Activated T-helper 2 cell treated with anti-CD3 and anti-CD28 coated beads, Interferon-gamma antibody, Interleukin-2, Interleukin-4, amounts not matched to agents 10 μg/mL and 5 μg/mL and 100 μg/mL, durations not matched to agents 14 hours and 24 hours and 36 hours (primary cell): ENCODE measurements around the gene UBN1. TPM values are rescaled to one million over a fixed set of nuclear protein-coding genes. Genes with fewer than 3 reads are reported as not detected.

Source experiments
- DNase-seq: peaks from one replicate; pipeline ENCODE4 v3.0.0; 2021; ENCODE audit warnings: low spot score
- H3K27ac Mint-ChIP-seq: one replicate; pipeline ENCODE4 v1.8.0; 2021; ENCODE audit warnings: mixed read lengths
- H3K27me3 Mint-ChIP-seq: one replicate; pipeline ENCODE4 v1.8.0; 2021; ENCODE audit warnings: low read depth, mixed read lengths
- H3K36me3 Mint-ChIP-seq: one replicate; pipeline ENCODE4 v1.8.0; 2021; ENCODE audit warnings: low read depth, mixed read lengths
- H3K4me1 Mint-ChIP-seq: one replicate; pipeline ENCODE4 v1.8.0; 2021; ENCODE audit warnings: low read depth, mixed read lengths
- H3K4me3 Mint-ChIP-seq: one replicate; pipeline ENCODE4 v1.8.0; 2021; ENCODE audit warnings: low read depth, mild to moderate bottlenecking, moderate library complexity, mixed read lengths
- H3K9me3 Mint-ChIP-seq: one replicate; pipeline ENCODE4 v1.8.0; 2021; ENCODE audit warnings: mixed read lengths
- intact Hi-C: fragments of 100-400 bp; cut with micrococcal nuclease; formaldehyde crosslinking; loops from one replicate; pipeline ENCODE4 v1.15.1; 2023
- total RNA-seq: library from RNA; stranded (reverse); gene quantifications from 2 replicates; pipeline ENCODE4 v1.2.3, GENCODE V29; 2022

UBN1 gene
- 33.8 and 34.2 TPM in 2 replicates for total RNA-seq

- Mint-ChIP-seq H3K4me1 (peaks cover 49% of the 10 kb centered on the region), H3K27me3 (no peaks in the 10 kb centered on the region), H3K4me3 (peak within 1 kb of the TSS; percentile 87), H3K9me3 (no peaks in the 10 kb centered on the region), H3K36me3 (peaks cover 47% of the 10 kb centered on the region), H3K27ac (peak within 1 kb of the TSS; percentile 80)
- DNase-seq, result peak; percentile 99
- intact Hi-C loops, result loop anchor here (1.0 to 10.0 kb wide), 6 partner anchors 44 to 248 kb away; partner anchors contain the start of genes ANKS3, DNAAF8, EEF2KMT and NUDT16L1
These were observed at the start of gene UBN1, which contains the start of gene GLYR1 for GRCh38 chr16:4846901-4847773. Gene UBN1, plus strand, starts transcription at chr16:4847481. Its CDS starts 5,437 bp downstream, at chr16:4852918. Gene GLYR1, minus strand, starts transcription at chr16:4847288. Its CDS starts 23 bp downstream, at chr16:4847265.

- no peak for DNase-seq
- Mint-ChIP-seq H3K4me3 (no peak overlapping the region), H3K27me3 (no peaks in the 10 kb centered on the region), H3K9me3 (no peaks in the 10 kb centered on the region), H3K4me1 (no peaks in the 10 kb centered on the region), H3K27ac (no peak overlapping the region), H3K36me3 (no peaks in the 10 kb centered on the region)
- intact Hi-C loops, result no loop called here
These were observed 49.5 kb upstream of the UBN1 start for GRCh38 chr16:4797805-4798252.

GRCh38 chr16:4798456-4798855 lies 48.8 kb upstream of the UBN1 start:
- intact Hi-C loops, result no loop called here

DNA sequence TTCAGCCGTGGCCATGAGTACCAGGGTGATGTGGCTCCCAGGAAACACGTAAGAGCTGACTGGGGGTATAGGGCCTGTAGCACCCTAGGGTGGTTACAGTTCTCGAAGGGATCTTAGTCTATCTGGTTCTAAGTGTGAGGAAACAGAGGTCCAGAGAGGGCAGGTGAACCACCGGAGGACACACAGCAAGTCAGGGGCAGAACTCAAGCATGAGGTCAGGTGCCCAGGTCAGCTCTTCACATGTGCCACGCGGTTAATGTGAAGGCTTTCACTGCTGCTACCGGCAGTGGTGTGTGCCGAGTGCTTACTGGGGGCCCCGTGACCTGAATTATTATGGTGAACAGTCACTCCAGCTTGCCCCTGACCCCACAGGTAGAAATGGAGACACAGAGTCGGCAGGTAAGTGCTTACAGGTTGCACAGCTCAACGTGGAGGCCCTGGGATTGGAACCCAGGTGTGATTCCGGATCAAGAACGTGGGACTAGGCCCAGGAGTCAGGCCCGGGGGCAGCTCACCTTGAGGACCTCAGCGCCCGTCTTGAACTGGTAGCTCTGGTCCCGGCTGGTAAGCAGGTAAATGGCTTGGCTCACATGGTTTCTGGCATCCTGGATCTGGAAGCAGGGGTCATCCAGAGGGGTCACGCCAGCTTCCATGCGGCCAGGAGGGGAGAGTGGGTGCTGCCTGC lies 48.0 kb upstream of the UBN1 start:
- intact Hi-C loops, result no loop called here
- H3K9me3 Mint-ChIP-seq, result no peaks in the 10 kb centered on the region
- H3K36me3 Mint-ChIP-seq, result peaks cover 6% of the 10 kb centered on the region
- no peaks in the 10 kb centered on the region for H3K27me3 Mint-ChIP-seq
- H3K27ac Mint-ChIP-seq, result no peak overlapping the region
- no peak overlapping the region for H3K4me3 Mint-ChIP-seq
- H3K4me1 Mint-ChIP-seq, result peaks cover 5% of the 10 kb centered on the region
- DNase-seq, result no peak

More at GRCh38 chr16:4798456-4798855, 48.8 kb upstream of the UBN1 start:
- H3K4me1 Mint-ChIP-seq, result peaks cover 4% of the 10 kb centered on the region
- no peak for DNase-seq
- no peaks in the 10 kb centered on the region for H3K36me3 Mint-ChIP-seq
- no peak overlapping the region for H3K27ac Mint-ChIP-seq
- no peaks in the 10 kb centered on the region for H3K9me3 Mint-ChIP-seq
- no peaks in the 10 kb centered on the region for H3K27me3 Mint-ChIP-seq
- H3K4me3 Mint-ChIP-seq, result no peak overlapping the region

GRCh38 chr16:4800290-4801041 lies 46.8 kb upstream of the UBN1 start:
- no peaks in the 10 kb centered on the region for H3K27me3 Mint-ChIP-seq
- no peak overlapping the region for H3K27ac Mint-ChIP-seq
- peaks cover 5% of the 10 kb centered on the region for H3K4me1 Mint-ChIP-seq
- peaks cover 16% of the 10 kb centered on the region for H3K36me3 Mint-ChIP-seq
- intact Hi-C loops, result no loop called here
- H3K4me3 Mint-ChIP-seq, result peak overlapping the region; percentile 48
- DNase-seq, result no peak
- H3K9me3 Mint-ChIP-seq, result no peaks in the 10 kb centered on the region

- peaks cover 5% of the 10 kb centered on the region for H3K4me1 Mint-ChIP-seq
- H3K27ac Mint-ChIP-seq, result no peak overlapping the region
- peak overlapping the region; percentile 81 for H3K4me3 Mint-ChIP-seq
- H3K9me3 Mint-ChIP-seq, result no peaks in the 10 kb centered on the region
- peaks cover 16% of the 10 kb centered on the region for H3K36me3 Mint-ChIP-seq
- no peak for DNase-seq
- H3K27me3 Mint-ChIP-seq, result no peaks in the 10 kb centered on the region
- intact Hi-C loops, result no loop called here
These were observed 46.0 kb upstream of the UBN1 start for GRCh38 chr16:4801051-4801961.

DNA sequence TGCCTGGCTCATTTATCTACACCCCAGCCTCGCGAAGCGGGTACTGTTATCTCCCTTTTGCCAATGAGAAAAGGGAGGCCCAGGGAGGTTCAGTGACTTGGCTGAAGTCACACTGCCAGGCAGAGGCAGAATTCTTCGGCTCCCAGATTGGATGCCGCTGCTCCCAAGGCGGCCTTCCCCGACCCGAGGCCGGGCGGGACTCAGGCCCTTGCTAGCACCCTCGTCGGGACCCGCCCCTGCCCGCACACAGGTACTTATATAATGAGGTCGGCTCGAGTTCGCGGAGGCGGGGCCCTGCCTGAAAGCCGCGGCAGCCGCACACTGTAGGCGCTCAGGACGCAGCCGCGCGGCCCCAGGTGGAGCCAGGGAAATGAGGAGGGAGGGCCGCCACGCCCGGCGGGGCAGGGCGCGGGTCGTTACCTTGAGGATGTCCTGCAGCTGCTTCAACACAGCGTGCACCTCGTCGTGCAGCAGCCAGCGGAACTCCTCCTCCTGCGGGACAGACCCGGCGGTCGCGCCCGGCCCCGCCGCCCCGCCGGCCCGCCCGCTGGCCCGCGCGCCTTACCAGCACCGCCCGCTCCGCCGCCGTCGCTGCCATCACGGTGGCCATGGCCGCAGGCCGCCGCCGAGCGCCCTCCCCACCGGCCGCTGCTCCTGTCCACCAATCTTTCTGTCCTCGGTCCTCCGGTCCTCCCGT lies 45.2 kb upstream of the UBN1 start, which contains the start of gene ROGDI:
Gene ROGDI, minus strand, starts transcription at position 672 of the 697 bp plus-strand sequence. Its CDS starts 62 bp downstream, at position 610.
- peak; percentile 82 for DNase-seq
- Mint-ChIP-seq H3K4me3 (peak within 1 kb of the TSS; percentile 81), H3K9me3 (no peaks in the 10 kb centered on the region), H3K36me3 (peaks cover 16% of the 10 kb centered on the region), H3K27me3 (no peaks in the 10 kb centered on the region), H3K27ac (peak within 1 kb of the TSS; percentile 38), H3K4me1 (peaks cover 5% of the 10 kb centered on the region)
- intact Hi-C loops, result loop anchor here (1.0 to 2.0 kb wide), 3 partner anchors 35 to 67 kb away; partner anchors contain the start of genes ANKS3, DNAAF8, GLYR1 and UBN1

DNA sequence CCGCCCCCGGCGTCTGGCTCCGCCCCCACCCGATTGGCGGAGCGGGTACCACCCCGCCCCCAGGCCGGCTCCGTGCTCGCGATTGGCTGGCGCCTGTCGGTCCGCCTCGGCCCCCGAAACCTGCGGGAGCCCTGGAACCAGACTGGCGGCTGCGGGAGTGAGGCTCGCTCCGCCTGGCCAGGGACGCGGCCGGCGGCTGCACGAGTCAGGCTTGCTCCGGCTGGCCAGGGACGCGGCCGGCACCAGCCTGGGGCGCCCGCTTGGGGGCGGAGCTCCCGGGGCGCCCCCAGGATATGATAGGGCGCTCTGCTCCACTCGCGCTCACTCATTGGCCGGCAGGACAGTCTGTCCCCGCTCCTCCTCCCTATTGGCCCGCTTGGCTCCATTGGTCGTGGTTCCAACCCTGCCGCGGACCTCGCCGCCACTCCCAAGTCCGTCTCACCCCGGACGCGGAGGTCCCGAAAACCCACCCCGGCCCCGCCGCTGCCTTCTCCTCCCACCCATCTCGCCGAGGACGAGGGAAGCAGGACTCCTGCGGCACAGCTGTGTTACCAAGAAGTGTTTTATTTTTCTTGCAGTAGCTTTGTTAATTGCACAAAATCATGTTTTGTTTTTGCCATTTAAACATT lies 44.5 kb upstream of the UBN1 start:
- Mint-ChIP-seq H3K27ac (peak overlapping the region; percentile 38), H3K4me3 (peak overlapping the region; percentile 81), H3K27me3 (no peaks in the 10 kb centered on the region), H3K36me3 (peaks cover 23% of the 10 kb centered on the region), H3K9me3 (no peaks in the 10 kb centered on the region), H3K4me1 (peaks cover 5% of the 10 kb centered on the region)
- intact Hi-C loops, result loop anchor here (1.0 to 2.0 kb wide), 3 partner anchors 35 to 68 kb away; partner anchors contain the start of genes ANKS3, DNAAF8, GLYR1 and UBN1
- peak; percentile 88 for DNase-seq

GRCh38 chr16:4803401-4803844 lies 43.9 kb upstream of the UBN1 start:
- intact Hi-C loops, result loop anchor here (2.0 kb wide), 2 partner anchors 43 to 69 kb away; partner anchors contain the start of genes ANKS3, DNAAF8, GLYR1 and UBN1

GRCh38 chr16:4803898-4804762 lies 43.2 kb upstream of the UBN1 start:
- H3K9me3 Mint-ChIP-seq, result no peaks in the 10 kb centered on the region
- H3K27ac Mint-ChIP-seq, result no peak overlapping the region
- intact Hi-C loops, result loop anchor here (2.0 kb wide), 2 partner anchors 43 to 69 kb away; partner anchors contain the start of genes ANKS3, DNAAF8, GLYR1 and UBN1
- H3K36me3 Mint-ChIP-seq, result peaks cover 28% of the 10 kb centered on the region
- H3K4me3 Mint-ChIP-seq, result peak overlapping the region; percentile 63
- H3K27me3 Mint-ChIP-seq, result no peaks in the 10 kb centered on the region
- H3K4me1 Mint-ChIP-seq, result peaks cover 5% of the 10 kb centered on the region
- no peak for DNase-seq

More at GRCh38 chr16:4803401-4803844, 43.9 kb upstream of the UBN1 start:
- DNase-seq, result no peak
- Mint-ChIP-seq H3K27me3 (no peaks in the 10 kb centered on the region), H3K4me3 (peak overlapping the region; percentile 81), H3K4me1 (peaks cover 5% of the 10 kb centered on the region), H3K9me3 (no peaks in the 10 kb centered on the region), H3K27ac (no peak overlapping the region), H3K36me3 (peaks cover 24% of the 10 kb centered on the region)
